COR-L47 (cell line): ENCODE data around the gene PRKCG.

Experiments
- DNase-seq: peaks from one replicate; lab custom pipeline; 2025; lab: John Stamatoyannopoulos, UW

PRKCG gene

DNA sequence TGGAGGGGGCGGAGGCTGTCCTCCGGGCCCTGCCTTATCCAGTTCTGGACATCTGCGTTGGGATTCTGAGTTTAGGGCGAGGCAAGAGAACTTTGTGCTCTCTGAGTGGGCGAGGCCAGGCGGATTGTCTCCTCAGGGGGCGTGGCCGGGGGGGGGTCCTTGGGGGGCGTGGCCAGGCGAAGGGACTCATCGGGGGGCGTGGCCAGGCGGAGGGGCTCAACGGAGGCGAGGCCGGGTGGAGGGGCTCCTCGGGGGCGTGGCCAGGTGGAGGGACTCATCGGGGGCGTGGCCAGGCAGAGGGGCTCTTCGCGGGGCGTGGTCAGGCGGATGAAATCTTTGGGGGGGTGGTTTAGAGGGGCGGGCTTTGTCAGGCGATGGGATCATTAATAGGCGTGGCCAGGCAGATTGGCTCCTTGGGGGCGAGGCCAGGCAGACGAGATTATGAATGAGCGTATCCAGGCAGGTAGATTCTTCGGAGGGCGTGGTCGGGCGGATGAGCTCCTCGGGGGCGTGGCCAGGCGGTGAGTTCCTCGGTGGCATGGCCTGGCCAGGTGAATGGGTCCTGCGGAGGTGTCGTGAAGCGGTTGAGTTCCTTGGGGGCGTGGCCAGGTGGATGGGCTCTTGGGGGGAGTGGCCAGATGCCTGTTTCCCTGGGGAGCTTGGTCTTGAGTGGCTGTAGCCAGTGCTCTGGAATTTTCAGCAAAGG lies 16.8 kb downstream of the PRKCG start:
- DNase-seq, result no peak

- no peak for DNase-seq
Observed at GRCh38 chr19:53900191-53900860, 18.3 kb downstream of the PRKCG start.

DNA sequence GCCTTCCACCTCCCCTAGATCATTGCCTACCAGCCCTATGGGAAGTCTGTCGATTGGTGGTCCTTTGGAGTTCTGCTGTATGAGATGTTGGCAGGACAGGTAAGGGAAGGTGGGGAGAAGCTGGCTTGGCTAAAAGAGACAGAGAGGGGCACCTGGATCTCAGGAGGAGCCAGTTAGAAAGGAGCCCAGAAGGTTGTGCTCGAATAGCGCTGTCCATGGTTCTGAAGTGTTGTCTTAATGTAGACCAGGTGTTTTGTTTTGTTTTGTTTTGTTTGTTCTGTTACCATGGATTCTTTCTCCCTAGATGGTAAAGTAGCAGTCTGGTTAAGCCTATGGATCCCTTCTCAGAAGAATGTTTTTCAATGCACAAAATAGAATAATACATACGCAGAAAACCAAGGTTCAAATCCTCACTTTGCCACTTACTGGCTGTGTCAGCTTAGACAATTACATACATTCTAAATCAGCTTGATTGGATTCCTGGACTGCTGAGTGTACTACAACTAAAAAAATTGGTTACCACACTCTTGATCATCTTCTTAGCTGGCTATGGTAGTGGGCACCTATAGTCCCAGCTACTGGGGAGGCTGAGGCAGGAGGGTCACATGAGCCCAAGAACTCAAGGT lies 21.2 kb downstream of the PRKCG start:
- no peak for DNase-seq

GRCh38 chr19:53904909-53905308 lies 22.9 kb downstream of the PRKCG start:
- no peak for DNase-seq

DNA sequence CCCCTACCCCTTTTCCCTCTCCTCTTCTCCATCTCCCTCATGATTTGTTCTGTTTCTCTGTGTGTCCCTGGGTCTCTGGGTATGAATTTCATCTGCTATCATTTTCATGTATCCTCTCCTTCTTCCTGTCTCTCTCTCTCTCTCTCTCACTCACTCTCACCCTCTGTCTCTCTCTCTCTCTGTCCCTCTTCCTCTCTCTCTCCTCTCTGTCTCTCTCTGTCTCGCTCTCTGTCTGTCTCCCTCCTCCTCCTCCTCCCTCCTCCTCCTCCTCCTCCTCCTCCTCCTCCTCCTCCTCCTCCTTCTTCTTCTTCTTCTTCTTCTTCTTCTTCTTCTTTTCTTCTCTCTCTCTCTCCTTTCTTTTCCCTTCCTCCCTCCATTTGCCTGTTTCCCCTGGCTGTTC lies 23.8 kb downstream of the PRKCG start:
- DNase-seq, result no peak

DNA sequence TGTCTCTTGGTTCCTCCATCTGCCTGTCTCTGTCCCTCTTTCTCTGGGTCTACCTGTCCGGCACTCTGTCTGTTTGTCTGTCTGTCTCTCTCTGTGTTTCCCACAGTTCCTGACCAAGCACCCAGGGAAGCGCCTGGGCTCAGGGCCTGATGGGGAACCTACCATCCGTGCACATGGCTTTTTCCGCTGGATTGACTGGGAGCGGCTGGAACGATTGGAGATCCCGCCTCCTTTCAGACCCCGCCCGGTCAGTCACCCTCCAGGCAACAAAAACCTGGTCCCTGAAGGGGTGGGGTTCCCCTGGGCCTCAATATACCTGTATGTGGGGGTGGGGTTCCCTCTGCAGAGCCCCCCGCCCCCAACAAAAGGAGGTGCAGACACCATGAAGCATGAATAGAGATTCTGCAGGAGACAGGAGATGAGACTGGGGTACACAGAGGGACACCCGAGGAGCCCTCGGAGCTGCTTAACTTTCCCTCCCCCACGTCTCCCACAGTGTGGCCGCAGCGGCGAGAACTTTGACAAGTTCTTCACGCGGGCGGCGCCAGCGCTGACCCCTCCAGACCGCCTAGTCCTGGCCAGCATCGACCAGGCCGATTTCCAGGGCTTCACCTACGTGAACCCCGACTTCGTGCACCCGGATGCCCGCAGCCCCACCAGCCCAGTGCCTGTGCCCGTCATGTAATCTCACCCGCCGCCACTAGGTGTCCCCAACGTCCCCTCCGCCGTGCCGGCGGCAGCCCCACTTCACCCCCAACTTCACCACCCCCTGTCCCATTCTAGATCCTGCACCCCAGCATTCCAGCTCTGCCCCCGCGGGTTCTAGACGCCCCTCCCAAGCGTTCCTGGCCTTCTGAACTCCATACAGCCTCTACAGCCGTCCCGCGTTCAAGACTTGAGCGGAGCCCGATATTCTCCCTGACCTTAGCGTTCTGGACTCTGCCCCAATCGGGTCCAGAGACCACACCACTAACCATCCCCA lies 24.5 kb downstream of the PRKCG start:
- no peak for DNase-seq

DNA sequence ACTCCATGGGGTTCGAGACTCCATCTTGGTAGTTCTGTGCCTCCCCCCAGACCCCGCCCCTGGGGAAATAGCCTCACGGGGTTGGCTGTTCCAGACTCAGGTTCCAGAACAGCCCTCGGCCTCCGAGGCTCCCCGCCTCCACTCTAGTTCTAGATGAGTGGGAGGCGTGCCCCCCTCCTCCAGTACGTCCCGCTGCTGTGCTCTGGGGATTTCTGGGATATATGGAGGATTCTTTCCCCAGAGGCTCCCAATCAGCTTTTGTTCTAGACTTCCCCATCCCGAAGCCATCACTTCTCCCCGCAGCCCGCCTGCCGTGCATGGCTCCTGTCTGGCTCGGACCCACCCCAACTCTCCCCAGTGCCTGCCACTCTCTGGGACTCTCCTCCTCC lies 25.2 kb downstream of the PRKCG start:
- DNase-seq, result no peak

- DNase-seq, result no peak
Observed at GRCh38 chr19:53907690-53908089, 25.7 kb downstream of the PRKCG start.

DNA sequence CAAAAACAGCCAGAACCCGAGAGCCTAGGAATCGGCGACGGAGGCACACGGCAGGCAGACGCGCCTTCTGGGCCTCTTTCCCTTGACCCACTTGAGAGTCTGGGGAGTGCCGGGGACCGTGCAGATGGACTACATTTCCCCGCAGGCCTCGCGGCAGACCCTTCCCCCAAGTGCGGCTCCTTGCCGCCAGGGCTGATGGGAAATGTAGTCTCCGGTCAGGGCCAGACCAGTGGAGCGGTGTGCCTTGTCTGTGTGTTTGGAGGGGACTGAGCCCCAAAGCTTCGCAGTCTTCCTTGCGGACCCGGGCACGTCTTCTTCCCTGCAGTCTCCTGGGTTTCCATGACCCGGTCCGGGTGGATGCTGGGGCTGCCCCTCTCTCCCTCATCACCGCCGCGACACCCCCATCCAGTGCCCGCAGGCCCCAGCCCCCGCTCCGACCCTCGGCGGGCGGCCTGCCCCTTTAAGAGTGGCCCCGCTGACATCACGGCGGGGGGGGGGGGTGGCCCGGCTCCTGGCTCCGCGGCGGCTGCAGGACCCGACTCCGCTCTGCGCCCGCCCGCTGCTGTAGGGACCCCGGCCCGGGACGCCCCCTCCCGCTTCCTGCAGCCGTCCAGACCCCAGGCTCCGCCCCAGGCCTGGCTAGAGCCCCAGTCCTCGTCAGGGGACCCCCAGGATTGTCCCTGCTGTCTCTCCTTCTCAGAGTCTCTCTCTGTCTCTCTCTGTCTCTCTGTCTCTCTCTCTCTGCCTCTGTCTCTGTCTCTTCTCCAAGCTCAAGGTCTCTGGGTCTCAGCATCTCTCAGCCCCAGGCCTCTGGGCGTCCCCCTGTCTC lies 26.3 kb downstream of the PRKCG start:
- DNase-seq, result no peak

- no peak for DNase-seq
Observed at GRCh38 chr19:53908935-53909415, 27.0 kb downstream of the PRKCG start, which contains the start of gene CACNG7. Gene CACNG7 (plus strand): TSS chr19:53909278. CDS start chr19:53912832, 3,554 bp downstream.

GRCh38 chr19:53909471-53910169 lies 27.6 kb downstream of the PRKCG start:
- DNase-seq, result no peak

DNA sequence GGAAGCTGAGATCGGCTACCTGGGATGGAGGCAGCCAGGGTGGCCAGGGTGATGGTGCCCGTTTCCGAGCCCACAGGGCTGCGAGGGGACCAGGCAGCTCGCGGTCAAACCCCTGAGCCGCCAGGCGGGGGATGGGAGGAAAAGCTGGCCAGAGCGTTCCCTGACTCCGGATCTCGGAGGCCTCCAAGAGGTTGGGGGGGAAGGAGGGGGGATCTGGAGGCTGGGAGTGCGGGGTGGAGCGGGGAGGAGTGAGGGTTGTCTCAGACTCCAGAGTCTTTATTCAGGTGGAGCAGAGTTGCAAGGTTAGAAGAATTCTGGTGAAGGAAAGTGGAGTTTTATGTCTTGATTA lies 28.1 kb downstream of the PRKCG start:
- no peak for DNase-seq

DNA sequence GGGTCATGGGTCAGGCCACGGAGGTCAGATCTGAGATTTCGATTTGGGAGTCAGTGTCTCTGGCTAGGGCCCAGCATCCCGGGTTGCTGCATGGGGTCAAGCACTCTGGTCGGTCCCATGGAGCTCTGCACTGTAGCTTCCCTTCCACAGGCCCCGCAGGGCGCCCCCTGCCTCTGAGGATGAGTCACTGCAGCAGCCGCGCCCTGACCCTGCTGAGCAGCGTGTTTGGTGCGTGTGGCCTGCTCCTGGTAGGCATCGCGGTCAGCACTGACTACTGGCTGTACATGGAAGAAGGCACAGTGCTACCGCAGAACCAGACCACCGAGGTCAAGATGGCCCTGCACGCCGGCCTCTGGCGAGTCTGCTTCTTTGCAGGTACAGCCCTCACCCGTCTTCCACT lies 30.7 kb downstream of the PRKCG start:
- DNase-seq, result no peak

GRCh38 chr19:53915000-53915399 lies 33.0 kb downstream of the PRKCG start:
- DNase-seq, result no peak

DNA sequence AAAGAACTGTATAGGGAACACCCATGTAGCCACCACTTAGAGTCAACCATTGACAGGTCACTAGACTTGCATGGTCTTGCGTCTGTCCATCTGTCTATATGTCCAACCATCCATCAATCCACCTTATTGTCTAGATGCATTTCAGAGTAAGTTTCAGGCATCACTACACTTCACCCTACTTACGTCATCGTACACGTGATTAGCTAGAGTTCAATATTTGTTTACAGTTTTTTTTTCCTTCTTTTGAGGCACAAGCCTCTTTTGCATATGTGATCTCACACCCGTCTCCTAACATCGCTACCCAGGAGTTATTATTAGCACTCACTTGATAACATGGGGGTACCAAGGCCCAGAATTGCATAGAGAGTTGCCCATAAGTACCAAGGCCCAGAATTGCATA lies 34.0 kb downstream of the PRKCG start:
- no peak for DNase-seq

DNA sequence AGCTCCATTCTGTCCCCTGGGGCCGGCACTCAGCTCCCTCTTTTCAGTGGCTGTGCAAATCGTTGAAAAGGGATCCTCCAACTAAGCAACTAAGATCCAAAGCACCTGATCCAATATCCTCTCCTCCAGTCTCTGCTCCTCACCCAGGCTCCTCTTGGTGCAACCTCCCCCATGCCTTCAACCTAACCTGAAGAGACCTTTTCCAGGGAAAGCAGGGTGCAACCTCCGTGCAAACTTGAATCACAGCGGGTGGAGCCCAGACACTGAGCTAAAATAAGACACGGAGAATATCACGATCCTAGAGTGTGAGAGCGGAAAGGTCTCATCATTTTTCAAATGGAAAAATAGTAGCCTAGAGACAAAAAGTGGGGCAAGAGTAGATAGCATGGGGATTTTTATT lies 35.4 kb downstream of the PRKCG start:
- DNase-seq, result no peak

DNA sequence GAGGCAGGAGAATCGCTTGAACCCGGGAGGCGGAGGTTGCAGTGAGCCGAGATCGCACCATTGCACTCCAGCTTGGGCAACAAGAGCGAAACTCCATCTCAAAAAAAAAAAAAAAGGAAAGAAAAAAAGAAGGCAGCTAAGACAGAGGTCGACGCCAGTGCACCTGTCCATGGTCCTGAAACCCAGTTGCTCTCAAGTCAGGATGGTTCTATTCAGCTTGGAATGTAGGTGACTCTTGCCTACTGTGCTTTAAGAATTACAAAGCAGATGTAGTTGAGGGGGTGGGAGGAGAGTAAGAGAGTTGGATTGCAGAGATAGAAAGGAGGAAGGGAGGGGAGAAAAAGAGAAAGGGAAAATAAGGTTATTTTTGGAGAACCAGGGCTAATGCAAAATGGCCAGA lies 45.7 kb downstream of the PRKCG start:
- DNase-seq, result no peak

GRCh38 chr19:53936029-53936428 lies 54.0 kb downstream of the PRKCG start:
- no peak for DNase-seq

DNA sequence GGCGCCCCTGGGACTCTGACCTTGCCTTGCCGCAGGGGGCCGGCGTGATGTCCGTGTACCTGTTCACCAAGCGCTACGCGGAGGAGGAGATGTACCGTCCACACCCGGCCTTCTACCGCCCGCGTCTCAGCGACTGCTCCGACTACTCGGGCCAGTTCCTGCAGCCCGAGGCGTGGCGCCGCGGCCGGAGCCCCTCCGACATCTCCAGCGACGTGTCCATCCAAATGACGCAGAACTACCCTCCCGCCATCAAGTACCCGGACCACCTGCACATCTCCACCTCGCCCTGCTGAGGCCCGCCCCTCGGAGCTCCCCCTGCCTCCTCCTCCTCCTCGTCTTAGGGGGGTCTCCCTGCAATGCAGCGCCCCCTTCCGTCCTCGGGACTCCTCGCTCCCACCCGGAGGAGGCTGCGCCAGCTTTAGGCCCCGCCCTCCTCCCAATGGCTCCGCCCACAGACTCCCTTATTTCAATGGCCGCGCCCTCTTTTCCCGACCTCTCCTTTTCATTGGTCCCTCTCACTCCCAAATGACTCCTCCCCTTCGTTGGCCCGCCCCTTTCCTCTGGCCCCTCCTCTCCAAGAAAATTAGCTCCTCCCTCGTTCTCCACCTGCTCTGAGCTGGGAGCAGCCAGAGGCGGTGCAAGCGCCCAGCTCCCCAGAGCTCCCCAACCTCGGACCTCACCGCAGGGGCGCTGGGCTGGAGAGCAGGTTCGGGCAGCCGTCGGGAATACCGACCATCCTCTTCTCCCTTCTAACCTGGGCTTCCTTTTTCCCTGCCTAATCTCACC lies 60.2 kb downstream of the PRKCG start:
- DNase-seq, result no peak

DNA sequence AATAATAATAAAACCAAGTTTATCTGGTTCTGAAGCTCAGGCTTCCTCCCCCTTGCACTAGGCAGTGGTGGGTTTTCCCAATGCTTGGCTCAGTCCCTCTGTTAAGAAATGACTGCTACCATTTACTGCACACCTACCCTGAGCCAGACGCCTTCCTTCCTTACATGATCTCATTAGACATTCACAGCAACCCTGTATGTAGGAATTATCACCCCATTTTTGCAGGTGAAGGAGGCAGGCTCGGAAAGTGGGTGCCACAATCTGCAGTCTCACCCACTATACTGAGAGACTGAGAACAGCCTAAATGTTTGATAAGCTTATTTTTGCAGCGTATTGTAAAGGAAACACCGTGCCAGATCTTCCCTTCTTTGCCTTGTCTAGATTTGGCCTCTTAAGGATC lies 62.4 kb downstream of the PRKCG start:
- DNase-seq, result no peak
